Suprapubic skin (tissue), 4 donors: ENCODE results near the gene IL4R. TPM values are rescaled to one million over a fixed set of nuclear protein-coding genes. Genes with fewer than 3 reads are reported as not detected.

ENCODE experiments used
- DNase-seq, 2 donors: peaks; one replicate each; pipeline ENCODE4 v3.0.0-alpha.2; 2019; ENCODE audit warnings: low spot score in 2 of 2
- H3K27ac ChIP-seq: fragments of 200-600 bp; sonication (generic); one replicate; pipeline ENCODE4 v1.5.1; 2019
- H3K27me3 ChIP-seq: fragments of 200-600 bp; sonication (generic); one replicate; pipeline ENCODE4 v1.5.1; 2019
- H3K36me3 ChIP-seq: fragments of 200-600 bp; sonication (generic); one replicate; pipeline ENCODE4 v1.5.1; 2019
- H3K4me1 ChIP-seq: fragments of 200-600 bp; sonication (generic); one replicate; pipeline ENCODE4 v1.5.1; 2019
- H3K4me3 ChIP-seq: fragments of 200-600 bp; sonication (generic); one replicate; pipeline ENCODE4 v1.5.1; 2019; ENCODE audit warnings: mild to moderate bottlenecking
- H3K9me3 ChIP-seq: fragments of 200-600 bp; sonication (generic); one replicate; pipeline ENCODE4 v1.5.1; 2019
- EP300 ChIP-seq: sonication (generic); formaldehyde crosslinking; IDR thresholded peaks from one replicate; pipeline ENCODE4 v1.6.1; 2017; ENCODE audit warnings: antibody characterized with exemption
- POLR2A ChIP-seq, 2 donors: fragments of 450-650 bp; IDR thresholded peaks; one replicate each; pipeline ENCODE4 v1.6.1; 2017; ENCODE audit warnings: antibody characterized with exemption in 2 of 2, mild to moderate bottlenecking in 2 of 2, moderate library complexity in 2 of 2
- POLR2AphosphoS5 ChIP-seq, 3 donors: sonication (generic); formaldehyde crosslinking; IDR thresholded peaks; one replicate each; pipeline ENCODE4 v1.6.1; 2017; ENCODE audit warnings: antibody characterized with exemption in 3 of 3
- WGBS: methylation state at CpG from one replicate; pipeline ENCODE4 v1.1.5; 2018; 5-methylcytosine and 5-hydroxymethylcytosine counted together
- total RNA-seq, 4 donors: library from RNA; depleted of rRNA; stranded (reverse); fragments of >200 nt; gene quantifications; one replicate each; pipeline ENCODE4 v1.1.0, GENCODE V29; 2016
- TF ChIP-seq, protein P1 (sequence below), 2 donors: fragments of 200-600 bp in 1 of 2; fragments of 450-650 bp in 1 of 2; sonication (generic) in 1 of 2; IDR thresholded peaks; one replicate each; pipeline ENCODE4 v1.5.1; 2016 to 2019; ENCODE audit warnings: antibody characterized with exemption in 2 of 2, mild to moderate bottlenecking in 1 of 2, moderate library complexity in 1 of 2

The IL4R gene
- total RNA-seq, 4 donors from 2014 or later, result 27.2 to 32.8 (median 30.5) TPM

DNA sequence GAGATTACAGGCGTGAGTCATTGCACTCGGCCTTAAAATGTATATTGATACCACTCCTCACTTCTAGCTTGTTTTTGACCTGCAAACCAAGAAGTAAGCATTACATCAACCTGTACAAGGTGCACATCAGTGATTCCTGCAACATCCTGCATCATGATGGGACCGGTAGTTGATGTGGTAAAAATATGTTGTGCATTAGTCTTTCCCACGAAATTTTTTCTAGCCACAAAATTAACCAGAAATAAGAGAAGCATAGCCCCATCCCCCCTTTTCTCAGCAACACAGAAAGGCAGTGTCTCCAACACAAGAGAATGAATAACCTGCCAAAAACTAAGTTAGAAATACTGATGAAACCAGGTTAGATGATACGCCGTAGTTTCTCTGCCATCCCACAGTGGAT, 24.1 kb upstream of the IL4R start:
- H3K9me3 ChIP-seq, result no peaks in the 10 kb centered on the region
- DNase-seq, result no peak
- H3K4me1 ChIP-seq, result peaks cover 13% of the 10 kb centered on the region
- WGBS, result 73% methylated on average over 6 of the region's 6 CpGs
- no peak overlapping the region for H3K27ac ChIP-seq
- H3K27me3 ChIP-seq, result no peaks in the 10 kb centered on the region
- H3K4me3 ChIP-seq, result no peak overlapping the region
- TF ChIP-seq POLR2A (IDR thresholded peaks at IDR 0.05), result no peak
- TF ChIP-seq POLR2AphosphoS5 (IDR thresholded peaks at IDR 0.05), result no peak
- TF ChIP-seq, protein P1, sequence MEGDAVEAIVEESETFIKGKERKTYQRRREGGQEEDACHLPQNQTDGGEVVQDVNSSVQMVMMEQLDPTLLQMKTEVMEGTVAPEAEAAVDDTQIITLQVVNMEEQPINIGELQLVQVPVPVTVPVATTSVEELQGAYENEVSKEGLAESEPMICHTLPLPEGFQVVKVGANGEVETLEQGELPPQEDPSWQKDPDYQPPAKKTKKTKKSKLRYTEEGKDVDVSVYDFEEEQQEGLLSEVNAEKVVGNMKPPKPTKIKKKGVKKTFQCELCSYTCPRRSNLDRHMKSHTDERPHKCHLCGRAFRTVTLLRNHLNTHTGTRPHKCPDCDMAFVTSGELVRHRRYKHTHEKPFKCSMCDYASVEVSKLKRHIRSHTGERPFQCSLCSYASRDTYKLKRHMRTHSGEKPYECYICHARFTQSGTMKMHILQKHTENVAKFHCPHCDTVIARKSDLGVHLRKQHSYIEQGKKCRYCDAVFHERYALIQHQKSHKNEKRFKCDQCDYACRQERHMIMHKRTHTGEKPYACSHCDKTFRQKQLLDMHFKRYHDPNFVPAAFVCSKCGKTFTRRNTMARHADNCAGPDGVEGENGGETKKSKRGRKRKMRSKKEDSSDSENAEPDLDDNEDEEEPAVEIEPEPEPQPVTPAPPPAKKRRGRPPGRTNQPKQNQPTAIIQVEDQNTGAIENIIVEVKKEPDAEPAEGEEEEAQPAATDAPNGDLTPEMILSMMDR (IDR thresholded peaks at IDR 0.05), result no peak
- TF ChIP-seq EP300, result no peak
- H3K36me3 ChIP-seq, result no peaks in the 10 kb centered on the region

GRCh38 chr16:27290562-27290961, 23.2 kb upstream of the IL4R start:
- Histone ChIP-seq H3K36me3 (no peaks in the 10 kb centered on the region), H3K9me3 (no peaks in the 10 kb centered on the region), H3K27me3 (no peaks in the 10 kb centered on the region), H3K4me1 (peaks cover 13% of the 10 kb centered on the region), H3K27ac (no peak overlapping the region), H3K4me3 (no peak overlapping the region)
- DNase-seq, result no peak
- TF ChIP-seq POLR2A (IDR thresholded peaks at IDR 0.05) (no peak), POLR2AphosphoS5 (IDR thresholded peaks at IDR 0.05) (no peak), EP300 (no peak)
- TF ChIP-seq, protein P1 (IDR thresholded peaks at IDR 0.05), result no peak

- no peak for DNase-seq
- 62% methylated on average over 5 of the region's 5 CpGs for WGBS
- Histone ChIP-seq H3K27ac (no peak overlapping the region), H3K9me3 (no peaks in the 10 kb centered on the region), H3K27me3 (no peaks in the 10 kb centered on the region), H3K4me1 (peaks cover 12% of the 10 kb centered on the region), H3K4me3 (no peak overlapping the region), H3K36me3 (no peaks in the 10 kb centered on the region)
- TF ChIP-seq POLR2AphosphoS5 (IDR thresholded peaks at IDR 0.05) (peak in 1 of 3 donors; percentile 21), POLR2A (IDR thresholded peaks at IDR 0.05) (no peak)
These were observed 22.7 kb upstream of the IL4R start for GRCh38 chr16:27291106-27291505.

GRCh38 chr16:27291722-27292240, 22.0 kb upstream of the IL4R start:
- peaks cover 5% of the 10 kb centered on the region for H3K4me1 ChIP-seq
- TF ChIP-seq POLR2A (IDR thresholded peaks at IDR 0.05), result no peak
- TF ChIP-seq, protein P1 (IDR thresholded peaks at IDR 0.05), result no peak
- TF ChIP-seq POLR2AphosphoS5 (IDR thresholded peaks at IDR 0.05), result no peak
- TF ChIP-seq EP300, result no peak
- no peak overlapping the region for H3K4me3 ChIP-seq
- H3K27me3 ChIP-seq, result no peaks in the 10 kb centered on the region
- WGBS, result 79% methylated on average over 4 of the region's 4 CpGs
- H3K36me3 ChIP-seq, result no peaks in the 10 kb centered on the region
- no peak overlapping the region for H3K27ac ChIP-seq
- no peak for DNase-seq
- H3K9me3 ChIP-seq, result no peaks in the 10 kb centered on the region

DNA sequence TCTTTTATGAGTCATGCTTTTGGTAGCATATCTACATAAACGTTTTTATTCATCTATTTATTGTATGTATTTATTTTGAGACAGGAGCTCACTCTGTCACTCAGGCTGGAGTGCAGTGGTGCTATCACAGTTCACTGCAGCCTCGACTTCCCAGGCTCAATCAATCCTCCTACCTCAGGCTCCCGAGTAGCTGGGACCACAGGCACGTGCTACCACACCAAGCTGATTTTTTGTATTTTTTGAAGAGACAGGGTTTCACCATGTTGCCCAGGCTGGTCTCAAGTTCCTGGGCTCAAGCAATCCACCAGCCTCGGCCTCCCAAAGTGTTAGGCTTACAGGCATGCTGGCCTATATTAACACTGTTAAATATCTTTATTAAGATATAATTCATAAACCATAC, 20.4 kb upstream of the IL4R start:
- Histone ChIP-seq H3K27ac (no peak overlapping the region), H3K4me3 (no peak overlapping the region), H3K9me3 (no peaks in the 10 kb centered on the region), H3K36me3 (no peaks in the 10 kb centered on the region), H3K4me1 (no peaks in the 10 kb centered on the region), H3K27me3 (no peaks in the 10 kb centered on the region)
- no peak for TF ChIP-seq POLR2A (IDR thresholded peaks at IDR 0.05)
- TF ChIP-seq POLR2AphosphoS5 (IDR thresholded peaks at IDR 0.05), result no peak
- TF ChIP-seq, protein P1 (IDR thresholded peaks at IDR 0.05), result no peak
- TF ChIP-seq EP300, result no peak
- DNase-seq, result no peak
- WGBS, result 65% methylated on average over 5 of the region's 5 CpGs

DNA sequence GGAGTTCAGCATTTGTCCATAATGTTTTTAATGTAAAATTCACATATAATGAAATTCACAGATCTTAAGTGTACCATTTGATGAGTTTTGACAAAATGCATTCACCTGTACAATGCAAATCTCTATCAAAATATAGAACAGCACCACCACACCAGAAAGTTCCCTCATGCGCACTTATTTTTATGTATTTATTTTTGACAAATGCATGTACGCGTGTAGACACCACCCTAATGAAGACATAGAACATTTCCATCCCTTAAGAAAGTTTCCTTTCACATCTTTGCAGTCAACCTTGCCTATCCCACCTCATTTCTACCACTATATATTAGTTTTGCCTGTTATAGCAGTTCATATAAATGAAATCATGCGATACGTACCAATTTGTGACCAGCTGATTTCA, 15.6 kb upstream of the IL4R start:
- TF ChIP-seq POLR2AphosphoS5 (IDR thresholded peaks at IDR 0.05) (no peak), EP300 (no peak), POLR2A (IDR thresholded peaks at IDR 0.05) (no peak)
- TF ChIP-seq, protein P1 (IDR thresholded peaks at IDR 0.05), result no peak
- no peaks in the 10 kb centered on the region for H3K4me1 ChIP-seq
- H3K4me3 ChIP-seq, result no peak overlapping the region

More for the DNA sequence above, 15.6 kb upstream of the IL4R start:
- H3K27ac ChIP-seq, result no peak overlapping the region
- no peaks in the 10 kb centered on the region for H3K9me3 ChIP-seq
- H3K27me3 ChIP-seq, result no peaks in the 10 kb centered on the region
- DNase-seq, result no peak
- WGBS, result 96% methylated on average over 5 of the region's 5 CpGs
- no peaks in the 10 kb centered on the region for H3K36me3 ChIP-seq
